H1 (cell line): ENCODE results near the gene TCF21. TPM values are rescaled to one million over a fixed set of nuclear protein-coding genes. Genes with fewer than 3 reads are reported as not detected.

Experiments used
- CTCF ChIA-PET: fragments of 300-600 bp; sonication (Branson Sonifier 250); formaldehyde crosslinking; loops from one replicate; lab custom pipeline; 2021; ENCODE audit not compliant: partially characterized antibody; lab: Charles Lee
- POLR2A ChIA-PET: fragments of 300-600 bp; sonication (Branson Sonifier 250); formaldehyde crosslinking; loops from one replicate; lab custom pipeline; 2021; ENCODE audit warnings: inconsistent platforms; ENCODE audit not compliant: partially characterized antibody; lab: Charles Lee
- DNase-seq, 2 experiments: peaks; one replicate each; pipeline versions ENCODE4 v3.0.0 to v3.0.0-alpha.2; 2010 to 2022; ENCODE audit warnings: low spot score in 2 of 2, low read depth in 1 of 2, mixed read lengths in 1 of 2
- FAIRE-seq: peaks from 2 replicates; lab custom pipeline; 2011; peaks lifted over from hg19 to GRCh38; lab: Jason Lieb, UNC
- H2AFZ ChIP-seq: 2 replicates; pipeline ENCODE4 v1.8.1; 2012; ENCODE audit warnings: low read length, inconsistent platforms
- H2AK5ac ChIP-seq: 2 replicates; pipeline ENCODE4 v1.6.1; 2013; ENCODE audit warnings: low read depth, low read length
- H2BK120ac ChIP-seq: replicated peaks from 2 replicates; pipeline ENCODE3; 2013; ENCODE audit warnings: low read depth, low read length, inconsistent platforms
- H2BK12ac ChIP-seq: 2 replicates; pipeline ENCODE4 v1.6.1; 2013; ENCODE audit warnings: low read depth, low read length
- H2BK15ac ChIP-seq: 2 replicates; pipeline ENCODE4 v1.6.1; 2013; ENCODE audit warnings: low read length
- H2BK20ac ChIP-seq: 2 replicates; pipeline ENCODE4 v1.6.1; 2013; ENCODE audit warnings: low read length
- H2BK5ac ChIP-seq: 2 replicates; pipeline ENCODE4 v1.6.1; 2013; ENCODE audit warnings: low read depth, low read length
- H3K14ac ChIP-seq: 2 replicates; pipeline ENCODE4 v1.6.1; 2013; ENCODE audit warnings: inconsistent platforms; ENCODE audit not compliant: insufficient read length
- H3K18ac ChIP-seq: 2 replicates; pipeline ENCODE4 v1.6.1; 2013; ENCODE audit warnings: low read length; ENCODE audit errors: extremely low read depth
- H3K23ac ChIP-seq: 2 replicates; pipeline ENCODE4 v1.6.1; 2013; ENCODE audit warnings: inconsistent platforms; ENCODE audit not compliant: insufficient read length
- H3K23me2 ChIP-seq: 2 replicates; pipeline ENCODE4 v1.6.1; 2013; ENCODE audit warnings: low read depth, low read length
- H3K27ac ChIP-seq: 2 replicates; pipeline ENCODE4 v1.6.1; 2011; ENCODE audit warnings: low read depth, low read length, inconsistent platforms
- H3K27me3 ChIP-seq, 4 experiments: replicated peaks in 1 of 4; 1 replicate in 1 of 4; 2 replicates in 3 of 4; pipeline versions ENCODE4 v1.6.1 to v1.8.1; 2011 to 2013; ENCODE audit warnings: low read length in 3 of 4, mild to moderate bottlenecking in 3 of 4, inconsistent platforms in 2 of 4, mixed read lengths in 2 of 4, moderate library complexity in 1 of 4; ENCODE audit not compliant: control insufficient read depth in 3 of 4, insufficient read depth in 3 of 4; ENCODE audit errors: extremely low read depth in 1 of 4
- H3K36me3 ChIP-seq, 4 experiments: 2 replicates each; pipeline versions ENCODE4 v1.6.1 to v1.8.1; 2011 to 2013; ENCODE audit warnings: mild to moderate bottlenecking in 4 of 4, low read length in 3 of 4, moderate library complexity in 2 of 4, control low read depth in 1 of 4, inconsistent platforms in 1 of 4; ENCODE audit not compliant: insufficient read depth in 4 of 4, control insufficient read depth in 2 of 4
- H3K4ac ChIP-seq: replicated peaks from 2 replicates; pipeline ENCODE3; 2013; ENCODE audit warnings: low read length, low read depth, mixed read lengths, inconsistent platforms; ENCODE audit not compliant: insufficient read length
- H3K4me1 ChIP-seq, 4 experiments: replicated peaks in 1 of 4; 1 replicate in 1 of 4; 2 replicates in 3 of 4; pipeline versions ENCODE4 v1.6.1 to v1.8.1; 2011 to 2013; ENCODE audit warnings: low read length in 3 of 4, inconsistent platforms in 2 of 4, mixed read lengths in 1 of 4; ENCODE audit not compliant: insufficient read depth in 4 of 4, control insufficient read depth in 3 of 4
- H3K4me2 ChIP-seq, 2 experiments: 2 replicates each; pipeline versions ENCODE4 v1.6.1 to v1.8.1; 2011 to 2013; ENCODE audit warnings: low read depth in 2 of 2, low read length in 2 of 2, control low read depth in 1 of 2, inconsistent platforms in 1 of 2, mild to moderate bottlenecking in 1 of 2; ENCODE audit not compliant: insufficient read depth in 1 of 2
- H3K4me3 ChIP-seq, 4 experiments: fragments of 200-600, 300-600 bp in 1 of 4; sonication (generic), shearing (Covaris generic), sonication (Bioruptor Twin) in 1 of 4; 2 replicates each; pipeline versions ENCODE4 v1.5.1 to v1.8.1; 2011 to 2016; ENCODE audit warnings: low read length in 4 of 4, low read depth in 3 of 4, control low read depth in 2 of 4, inconsistent platforms in 2 of 4, mild to moderate bottlenecking in 2 of 4, mixed read lengths in 1 of 4, moderate library complexity in 1 of 4; ENCODE audit not compliant: insufficient read depth in 2 of 4; ENCODE audit errors: extremely low read depth in 1 of 4
- H3K56ac ChIP-seq: replicated peaks from 2 replicates; pipeline ENCODE3; 2013; ENCODE audit warnings: low read depth, mild to moderate bottlenecking, mixed read lengths, low read length, inconsistent platforms; ENCODE audit not compliant: insufficient read length
- H3K79me1 ChIP-seq: 2 replicates; pipeline ENCODE4 v1.6.1; 2013; ENCODE audit warnings: low read depth, low read length, control low read depth
- H3K79me2 ChIP-seq, 2 experiments: 2 replicates each; pipeline versions ENCODE4 v1.6.1 to v1.8.1; 2012 to 2013; ENCODE audit warnings: low read length in 2 of 2, mild to moderate bottlenecking in 2 of 2, inconsistent platforms in 1 of 2; ENCODE audit not compliant: insufficient read depth in 2 of 2, control insufficient read depth in 1 of 2
- H3K9ac ChIP-seq, 4 experiments: replicated peaks in 1 of 4; 1 replicate in 1 of 4; 2 replicates in 3 of 4; pipeline versions ENCODE4 v1.6.1 to v1.8.1; 2011 to 2013; ENCODE audit warnings: low read depth in 3 of 4, low read length in 3 of 4, control low read depth in 2 of 4, mild to moderate bottlenecking in 2 of 4, moderate library complexity in 2 of 4, inconsistent platforms in 1 of 4; ENCODE audit errors: extremely low read depth in 1 of 4
- H3K9me3 ChIP-seq, 2 experiments: 2 replicates each; pipeline versions ENCODE4 v1.6.1 to v1.8.1; 2012 to 2013; ENCODE audit warnings: mild to moderate bottlenecking in 2 of 2, moderate library complexity in 2 of 2, control low read depth in 1 of 2, inconsistent platforms in 1 of 2, low read depth in 1 of 2, low read length in 1 of 2, mixed read lengths in 1 of 2; ENCODE audit not compliant: insufficient read depth in 2 of 2
- H4K20me1 ChIP-seq, 2 experiments: replicated peaks in 1 of 2; 2 replicates each; pipeline versions ENCODE3 to v1.8.1; 2011 to 2013; ENCODE audit warnings: inconsistent platforms in 2 of 2, low read length in 2 of 2, mild to moderate bottlenecking in 1 of 2; ENCODE audit not compliant: insufficient read depth in 2 of 2, control insufficient read depth in 1 of 2
- H4K5ac ChIP-seq: 2 replicates; pipeline ENCODE4 v1.6.1; 2013; ENCODE audit warnings: low read length, low read depth, mixed read lengths, inconsistent platforms; ENCODE audit not compliant: insufficient read length
- H4K8ac ChIP-seq: 2 replicates; pipeline ENCODE4 v1.8.0; 2013; ENCODE audit warnings: mild to moderate bottlenecking, moderate library complexity, low read length, inconsistent platforms; ENCODE audit not compliant: insufficient read depth; ENCODE audit errors: extremely low read depth
- H4K91ac ChIP-seq: replicated peaks from 2 replicates; pipeline ENCODE3; 2013; ENCODE audit warnings: low read length, mixed read lengths, inconsistent platforms; ENCODE audit not compliant: insufficient read length
- CBX5 ChIP-seq: fragments of 300-800, 300-1000 bp; sonication (generic); IDR thresholded peaks from 2 replicates; pipeline ENCODE4 v1.7.1; 2016; ENCODE audit warnings: antibody characterized with exemption, low read length, low read depth
- CBX8 ChIP-seq: fragments of 300-800, 300-1000 bp; sonication (generic); IDR thresholded peaks from 2 replicates; pipeline ENCODE4 v1.7.1; 2016; ENCODE audit warnings: low read depth, low read length, borderline replicate concordance
- EZH2 ChIP-seq: fragments of 200-600 bp; sonication (generic); IDR thresholded peaks from 2 replicates; pipeline ENCODE4 v1.7.1; 2012; ENCODE audit warnings: low read depth, mild to moderate bottlenecking, moderate library complexity, low read length, inconsistent platforms; ENCODE audit not compliant: severe bottlenecking
- KDM4A ChIP-seq: IDR thresholded peaks from one replicate; pipeline ENCODE4 v1.7.1; 2012; ENCODE audit warnings: low read depth, mild to moderate bottlenecking, moderate library complexity, low read length, inconsistent platforms; ENCODE audit not compliant: severe bottlenecking
- NANOG ChIP-seq: IDR thresholded peaks from 2 replicates; pipeline ENCODE4 v1.6.1; 2011; ENCODE audit warnings: low read length, low read depth, mild to moderate bottlenecking, inconsistent platforms; ENCODE audit not compliant: insufficient read depth, poor library complexity, severe bottlenecking
- RNF2 ChIP-seq: fragments of 200-900, 300-1000 bp; sonication (generic); IDR thresholded peaks from 2 replicates; pipeline ENCODE4 v1.7.1; 2016; ENCODE audit warnings: borderline replicate concordance, low read depth, mild to moderate bottlenecking, antibody characterized with exemption, low read length; ENCODE audit not compliant: poor library complexity, severe bottlenecking; ENCODE audit errors: missing control alignments
- SIX5 ChIP-seq: IDR thresholded peaks from 2 replicates; pipeline ENCODE4 v1.6.1; 2011; ENCODE audit warnings: mild to moderate bottlenecking, low read depth, low read length
- TBP ChIP-seq: IDR thresholded peaks from 2 replicates; pipeline ENCODE4 v1.6.1; 2011; ENCODE audit warnings: low read depth, low read length, improper control_type of control experiment
- USF2 ChIP-seq: IDR thresholded peaks from 2 replicates; pipeline ENCODE4 v1.6.1; 2011; ENCODE audit warnings: low read length, improper control_type of control experiment
- WGBS, 2 experiments: shearing (Covaris generic) in 1 of 2; methylation state at CpG; one replicate each; pipeline versions ENCODE4 v1.1.6 to v1.1.7; 2013 to 2015; ENCODE audit warnings: low lambda C conversion rate in 2 of 2, mixed read lengths in 2 of 2, inconsistent platforms in 1 of 2, low coverage in 1 of 2, missing lambda C conversion rate in 1 of 2; ENCODE audit not compliant: insufficient replicate concordance in 2 of 2, insufficient coverage in 1 of 2, insufficient read length in 1 of 2; ENCODE audit errors: extremely low coverage in 1 of 2, missing lambda C conversion rate in 1 of 2; 5-methylcytosine and 5-hydroxymethylcytosine counted together
- polyA plus RNA-seq, 7 experiments: library from polyadenylated mRNA; depleted of rRNA in 3 of 7; stranded (reverse) in 5 of 7; unstranded in 2 of 7; fragments of >200 nt in 5 of 7; fragments of 200-250 nt in 2 of 7; gene quantifications; 1 replicate in 5 of 7; 2 replicates in 1 of 7; 4 replicates in 1 of 7; pipeline versions ENCODE4 v1.2.1 to v1.2.3, GENCODE V29; 2011 to 2013; ENCODE audit warnings: missing spikeins in 2 of 7, mixed read lengths in 2 of 7
- total RNA-seq: library from RNA; stranded (reverse); fragmentation: NEBNext Ultra II Directional; extraction: Animal tissue kit (Norgen Biotek cat#: 25700); gene quantifications from 2 replicates; pipeline ENCODE4 v1.2.1, GENCODE V29; 2021

TCF21 gene
- total and polyA plus RNA-seq, 2 of the 8 experiments (the other 6 are each of a cell fraction or from before 2014, with no cell fraction given): 0.05 to 0.09 TPM

GRCh38 chr6:133891149-133891926 lies 2.4 kb downstream of the TCF21 start:
- no peaks in the 10 kb centered on the region for H3K79me2 ChIP-seq
- H3K9me3 ChIP-seq: no peaks in the 10 kb centered on the region
- no peak overlapping the region; the same call in 1 of the 2 replicates for H4K8ac ChIP-seq
- no peak overlapping the region for H3K4ac ChIP-seq
- H2BK15ac ChIP-seq: peak overlapping the region; percentile 88; the same call in 1 of the 2 replicates
- H3K79me1 ChIP-seq: no peaks in the 10 kb centered on the region
- no peak overlapping the region for H3K9ac ChIP-seq
- H2BK120ac ChIP-seq: no peak overlapping the region
- no peak overlapping the region for H3K56ac ChIP-seq
- H4K20me1 ChIP-seq: peaks cover 0 to 9% of the 10 kb centered on the region in 2 experiments
- H3K27ac ChIP-seq: no peak overlapping the region
- no peak overlapping the region for H2AFZ ChIP-seq
- H3K27me3 ChIP-seq: peaks cover 56 to 90% (median 78%) of the 10 kb centered on the region in 4 experiments
- ChIA-PET CTCF (interaction anchor here (0.8 to 4.0 kb wide), 14 partner anchors 8 to 322 kb away, joined by 3 to 20 read pairs (median 5); partner anchors contain the start of gene TBPL1), POLR2A (interaction anchor here (0.7 to 1.2 kb wide), 2 partner anchors 28 to 1083 kb away, joined by 3 read pairs; no protein-coding TSS in a partner anchor)
- H2BK12ac ChIP-seq: peak overlapping the region; percentile 12; the same call in 1 of the 2 replicates
- no peak overlapping the region for H2AK5ac ChIP-seq
- no peak overlapping the region for H4K5ac ChIP-seq
- H4K91ac ChIP-seq: no peak overlapping the region
- H3K18ac ChIP-seq: 0 out of 2 replicates have a peak overlapping the region, but pooled peaks have one; percentile 54
- H3K23ac ChIP-seq: no peak overlapping the region
- H3K14ac ChIP-seq: no peak overlapping the region
- peak overlapping the region; percentile 18 to 59 (median 36); a peak in 7 of 8 replicates for H3K4me3 ChIP-seq
- DNase-seq (peak in 1 of 2 experiments; percentile 72), FAIRE-seq (no peak)
- H3K4me2 ChIP-seq: peak overlapping the region; percentile 75 to 99
- peaks cover 3 to 20% (median 8%) of the 10 kb centered on the region in 4 experiments; a peak in 6 of 7 replicates for H3K4me1 ChIP-seq
- no peak overlapping the region for H2BK20ac ChIP-seq
- no peak overlapping the region for H2BK5ac ChIP-seq
- H3K23me2 ChIP-seq: peaks cover 26% of the 10 kb centered on the region
- H3K36me3 ChIP-seq: peaks cover 0 to 4% (median 0%) of the 10 kb centered on the region in 4 experiments; a peak in 1 of 8 replicates
- 1% methylated on average over 24 of the region's 45 CpGs; no CpG with 5 or more reads in 1 of the 2 experiments for WGBS, 2 experiments
- TF ChIP-seq RNF2 (peak; percentile 94), CBX8 (0 out of 2 replicates have a peak, but pooled peaks have one; percentile 8), CBX5 (no peak), USF2 (no peak), NANOG (no peak), TBP (no peak), KDM4A (peak; percentile 53), SIX5 (no peak), EZH2 (peak; percentile 94)
